Measurements from ENCODE around the gene AKR1A1.

GRCh38 chr1:45501505-45501859, 49.1 kb upstream of the AKR1A1 start:
- TF ChIP-seq, protein P1, sequence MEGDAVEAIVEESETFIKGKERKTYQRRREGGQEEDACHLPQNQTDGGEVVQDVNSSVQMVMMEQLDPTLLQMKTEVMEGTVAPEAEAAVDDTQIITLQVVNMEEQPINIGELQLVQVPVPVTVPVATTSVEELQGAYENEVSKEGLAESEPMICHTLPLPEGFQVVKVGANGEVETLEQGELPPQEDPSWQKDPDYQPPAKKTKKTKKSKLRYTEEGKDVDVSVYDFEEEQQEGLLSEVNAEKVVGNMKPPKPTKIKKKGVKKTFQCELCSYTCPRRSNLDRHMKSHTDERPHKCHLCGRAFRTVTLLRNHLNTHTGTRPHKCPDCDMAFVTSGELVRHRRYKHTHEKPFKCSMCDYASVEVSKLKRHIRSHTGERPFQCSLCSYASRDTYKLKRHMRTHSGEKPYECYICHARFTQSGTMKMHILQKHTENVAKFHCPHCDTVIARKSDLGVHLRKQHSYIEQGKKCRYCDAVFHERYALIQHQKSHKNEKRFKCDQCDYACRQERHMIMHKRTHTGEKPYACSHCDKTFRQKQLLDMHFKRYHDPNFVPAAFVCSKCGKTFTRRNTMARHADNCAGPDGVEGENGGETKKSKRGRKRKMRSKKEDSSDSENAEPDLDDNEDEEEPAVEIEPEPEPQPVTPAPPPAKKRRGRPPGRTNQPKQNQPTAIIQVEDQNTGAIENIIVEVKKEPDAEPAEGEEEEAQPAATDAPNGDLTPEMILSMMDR (IDR thresholded peaks at IDR 0.05), result no peak
- no peak for TF ChIP-seq POLR2A (IDR thresholded peaks at IDR 0.05)
